Measurements from ENCODE around the gene THAP10.

- TF ChIP-seq EZH2 (IDR thresholded peaks at IDR 0.05; ENCODE audit: borderline replicate concordance, low read depth, low read length, poor library complexity, severe bottlenecking) (no peak), CTCF (conservative IDR thresholded peaks at IDR 0.05; ENCODE audit: low read depth, low read length) (no peak)
These were observed 11.5 kb downstream of the THAP10 start for GRCh38 chr15:70880781-70881180.

Data from A673 (cell line).